Lower leg skin (tissue), 3 donors: Measurements from ENCODE around the gene CGB7.

ENCODE experiments used
- POLR2A ChIP-seq, 2 donors: fragments of 450-650 bp; IDR thresholded peaks; one replicate each; pipeline ENCODE4 v1.6.1; 2016 to 2017; ENCODE audit warnings: antibody characterized with exemption in 2 of 2, mild to moderate bottlenecking in 1 of 2, moderate library complexity in 1 of 2
- TF ChIP-seq, protein P1 (sequence below), 3 donors: fragments of 450-650 bp; IDR thresholded peaks; one replicate each; pipeline ENCODE4 v1.5.1; 2016; ENCODE audit warnings: antibody characterized with exemption in 3 of 3, mild to moderate bottlenecking in 3 of 3, moderate library complexity in 2 of 3

DNA sequence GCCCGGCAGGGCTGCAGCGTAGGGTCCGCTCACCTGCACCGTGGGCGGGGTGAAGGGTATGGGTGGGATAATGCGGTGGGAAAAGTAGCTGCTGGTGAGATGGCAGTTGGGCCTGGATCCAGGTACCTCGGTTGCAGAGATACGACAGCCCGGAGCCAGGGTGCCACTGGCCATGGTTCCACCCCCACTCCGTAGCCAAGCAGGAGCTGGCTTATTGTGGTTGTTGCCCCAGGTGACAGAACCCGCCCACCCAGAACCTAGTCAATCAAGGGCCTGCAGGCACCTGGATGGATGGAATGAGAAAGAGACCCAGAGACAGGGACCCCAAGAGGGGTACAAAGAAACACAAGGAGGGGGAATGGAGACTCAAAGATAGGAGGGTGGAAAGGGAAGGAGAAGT lies 37.2 kb downstream of the CGB7 start:
- TF ChIP-seq POLR2A (IDR thresholded peaks at IDR 0.05), result no peak
- TF ChIP-seq, protein P1, sequence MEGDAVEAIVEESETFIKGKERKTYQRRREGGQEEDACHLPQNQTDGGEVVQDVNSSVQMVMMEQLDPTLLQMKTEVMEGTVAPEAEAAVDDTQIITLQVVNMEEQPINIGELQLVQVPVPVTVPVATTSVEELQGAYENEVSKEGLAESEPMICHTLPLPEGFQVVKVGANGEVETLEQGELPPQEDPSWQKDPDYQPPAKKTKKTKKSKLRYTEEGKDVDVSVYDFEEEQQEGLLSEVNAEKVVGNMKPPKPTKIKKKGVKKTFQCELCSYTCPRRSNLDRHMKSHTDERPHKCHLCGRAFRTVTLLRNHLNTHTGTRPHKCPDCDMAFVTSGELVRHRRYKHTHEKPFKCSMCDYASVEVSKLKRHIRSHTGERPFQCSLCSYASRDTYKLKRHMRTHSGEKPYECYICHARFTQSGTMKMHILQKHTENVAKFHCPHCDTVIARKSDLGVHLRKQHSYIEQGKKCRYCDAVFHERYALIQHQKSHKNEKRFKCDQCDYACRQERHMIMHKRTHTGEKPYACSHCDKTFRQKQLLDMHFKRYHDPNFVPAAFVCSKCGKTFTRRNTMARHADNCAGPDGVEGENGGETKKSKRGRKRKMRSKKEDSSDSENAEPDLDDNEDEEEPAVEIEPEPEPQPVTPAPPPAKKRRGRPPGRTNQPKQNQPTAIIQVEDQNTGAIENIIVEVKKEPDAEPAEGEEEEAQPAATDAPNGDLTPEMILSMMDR (IDR thresholded peaks at IDR 0.05), result no peak
